ENCODE results near the gene ORM1.
"Not testable (repeated sequence)": the region's sequence is repeated elsewhere in the genome, so short reads cannot be mapped to it uniquely, and the experiment has no call there.

The ORM1 gene

GRCh38 chr9:114319147-114319546 lies 3.8 kb upstream of the ORM1 start:
- H3K36me3 ChIP-seq (ENCODE audit: insufficient read depth, low read length): no peaks in the 10 kb centered on the region

GRCh38 chr9:114320710-114321109 lies 2.2 kb upstream of the ORM1 start:
- H3K27me3 ChIP-seq (ENCODE audit: insufficient read depth, low read length); H3K9me3 ChIP-seq (ENCODE audit: low read length); H3F3A ChIP-seq (ENCODE audit: insufficient read depth, low read length); H3K36me3 ChIP-seq (ENCODE audit: insufficient read depth, low read length); H3K4me2 ChIP-seq (ENCODE audit: low read length); H3K27ac ChIP-seq (ENCODE audit: low read depth, low read length, poor library complexity, severe bottlenecking); H3K9me2 ChIP-seq (ENCODE audit: low read depth, low read length); H3K79me2 ChIP-seq (ENCODE audit: insufficient read depth, low read length); H4K20me1 ChIP-seq (ENCODE audit: insufficient read depth, low read length); H3K9ac ChIP-seq (ENCODE audit: low read length); H2AFZ ChIP-seq (ENCODE audit: low read length); H3K4me3 ChIP-seq (ENCODE audit: low read depth, low read length, poor library complexity, severe bottlenecking); H3K4me1 ChIP-seq (ENCODE audit: insufficient read depth, low read length, severe bottlenecking): not testable (repeated sequence)

More at GRCh38 chr9:114319147-114319546, 3.8 kb upstream of the ORM1 start:
- no peak overlapping the region for H3K9ac ChIP-seq (ENCODE audit: low read length)
- no peaks in the 10 kb centered on the region for H3K9me2 ChIP-seq (ENCODE audit: low read depth, low read length)
- H3K79me2 ChIP-seq (ENCODE audit: insufficient read depth, low read length): no peaks in the 10 kb centered on the region
- H3K4me1 ChIP-seq (ENCODE audit: insufficient read depth, low read length, severe bottlenecking): no peaks in the 10 kb centered on the region
- no peak overlapping the region for H2AFZ ChIP-seq (ENCODE audit: low read length)
- no peaks in the 10 kb centered on the region for H4K20me1 ChIP-seq (ENCODE audit: insufficient read depth, low read length)
- no peaks in the 10 kb centered on the region for H3F3A ChIP-seq (ENCODE audit: insufficient read depth, low read length)
- no peak overlapping the region for H3K4me3 ChIP-seq (ENCODE audit: low read depth, low read length, poor library complexity, severe bottlenecking)
- H3K27ac ChIP-seq (ENCODE audit: low read depth, low read length, poor library complexity, severe bottlenecking): no peak overlapping the region
- TF ChIP-seq EZH2 (IDR thresholded peaks at IDR 0.05; ENCODE audit: borderline replicate concordance, low read length) (no peak), CTCF (IDR thresholded peaks at IDR 0.05; ENCODE audit: low read length) (no peak)
- H3K9me3 ChIP-seq (ENCODE audit: low read length): no peaks in the 10 kb centered on the region
- H3K4me2 ChIP-seq (ENCODE audit: low read length): no peak overlapping the region
- no peaks in the 10 kb centered on the region; the same call in 1 of the 2 replicates for H3K27me3 ChIP-seq (ENCODE audit: insufficient read depth, low read length)

GRCh38 chr9:114321759-114322158 lies 1.1 kb upstream of the ORM1 start:
- H3K9me3 ChIP-seq (ENCODE audit: low read length): no peaks in the 10 kb centered on the region
- no peaks in the 10 kb centered on the region for H3K9me2 ChIP-seq (ENCODE audit: low read depth, low read length)
- H3K4me3 ChIP-seq (ENCODE audit: low read depth, low read length, poor library complexity, severe bottlenecking): no peak overlapping the region
- H3K4me2 ChIP-seq (ENCODE audit: low read length): no peak overlapping the region
- no peaks in the 10 kb centered on the region for H4K20me1 ChIP-seq (ENCODE audit: insufficient read depth, low read length)
- no peaks in the 10 kb centered on the region for H3K27me3 ChIP-seq (ENCODE audit: insufficient read depth, low read length)
- no peak overlapping the region for H2AFZ ChIP-seq (ENCODE audit: low read length)
- no peaks in the 10 kb centered on the region for H3K36me3 ChIP-seq (ENCODE audit: insufficient read depth, low read length)
- H3F3A ChIP-seq (ENCODE audit: insufficient read depth, low read length): no peaks in the 10 kb centered on the region
- H3K9ac ChIP-seq (ENCODE audit: low read length): no peak overlapping the region
- H3K79me2 ChIP-seq (ENCODE audit: insufficient read depth, low read length): no peaks in the 10 kb centered on the region
- H3K4me1 ChIP-seq (ENCODE audit: insufficient read depth, low read length, severe bottlenecking): no peaks in the 10 kb centered on the region
- TF ChIP-seq CTCF (IDR thresholded peaks at IDR 0.05; ENCODE audit: low read length) (no peak), EZH2 (IDR thresholded peaks at IDR 0.05; ENCODE audit: borderline replicate concordance, low read length) (no peak)
- no peak overlapping the region for H3K27ac ChIP-seq (ENCODE audit: low read depth, low read length, poor library complexity, severe bottlenecking)

- not testable (repeated sequence) for H3K4me3 ChIP-seq (ENCODE audit: low read depth, low read length, poor library complexity, severe bottlenecking); H3K4me2 ChIP-seq (ENCODE audit: low read length); H4K20me1 ChIP-seq (ENCODE audit: insufficient read depth, low read length); H3K36me3 ChIP-seq (ENCODE audit: insufficient read depth, low read length); H3F3A ChIP-seq (ENCODE audit: insufficient read depth, low read length); H2AFZ ChIP-seq (ENCODE audit: low read length); H3K27ac ChIP-seq (ENCODE audit: low read depth, low read length, poor library complexity, severe bottlenecking); H3K9me3 ChIP-seq (ENCODE audit: low read length); H3K9me2 ChIP-seq (ENCODE audit: low read depth, low read length); H3K9ac ChIP-seq (ENCODE audit: low read length); H3K27me3 ChIP-seq (ENCODE audit: insufficient read depth, low read length); H3K4me1 ChIP-seq (ENCODE audit: insufficient read depth, low read length, severe bottlenecking); H3K79me2 ChIP-seq (ENCODE audit: insufficient read depth, low read length)
Observed at GRCh38 chr9:114322160-114322818, 609 bp upstream of the ORM1 start.

GRCh38 chr9:114323849-114324248 lies 951 bp downstream of the ORM1 start:
- not testable (repeated sequence) for H3F3A ChIP-seq (ENCODE audit: insufficient read depth, low read length); H3K4me2 ChIP-seq (ENCODE audit: low read length); H3K9me3 ChIP-seq (ENCODE audit: low read length); H3K36me3 ChIP-seq (ENCODE audit: insufficient read depth, low read length); H3K27me3 ChIP-seq (ENCODE audit: insufficient read depth, low read length); H3K9ac ChIP-seq (ENCODE audit: low read length); H3K9me2 ChIP-seq (ENCODE audit: low read depth, low read length); H4K20me1 ChIP-seq (ENCODE audit: insufficient read depth, low read length); H2AFZ ChIP-seq (ENCODE audit: low read length); H3K4me1 ChIP-seq (ENCODE audit: insufficient read depth, low read length, severe bottlenecking); H3K79me2 ChIP-seq (ENCODE audit: insufficient read depth, low read length); H3K4me3 ChIP-seq (ENCODE audit: low read depth, low read length, poor library complexity, severe bottlenecking); H3K27ac ChIP-seq (ENCODE audit: low read depth, low read length, poor library complexity, severe bottlenecking)

Measured in OCI-LY1 (cell line).